Chondrocyte (in vitro differentiated cells): Measurements from ENCODE around the gene SEM1. TPM values are rescaled to one million over a fixed set of nuclear protein-coding genes. Genes with fewer than 3 reads are reported as not detected.

Experiments used
- DNase-seq: peaks from one replicate; pipeline ENCODE4 v3.0.0; 2021; ENCODE audit warnings: mixed read lengths, low spot score
- H3K27ac Mint-ChIP-seq: one replicate; pipeline ENCODE4 v1.8.0; 2021; ENCODE audit warnings: mild to moderate bottlenecking, moderate library complexity, mixed read lengths; ENCODE audit not compliant: unreplicated experiment
- H3K27me3 Mint-ChIP-seq: 2 replicates; pipeline ENCODE4 v1.8.0; 2021; ENCODE audit warnings: low read depth, mixed read lengths
- H3K36me3 Mint-ChIP-seq: 2 replicates; pipeline ENCODE4 v1.8.0; 2021; ENCODE audit warnings: low read depth, mixed read lengths
- H3K4me1 Mint-ChIP-seq: 2 replicates; pipeline ENCODE4 v1.8.0; 2021; ENCODE audit warnings: low read depth, mild to moderate bottlenecking, mixed read lengths
- H3K4me3 Mint-ChIP-seq: one replicate; pipeline ENCODE4 v1.8.0; 2021; ENCODE audit warnings: mild to moderate bottlenecking, moderate library complexity, mixed read lengths; ENCODE audit not compliant: unreplicated experiment
- H3K9me3 Mint-ChIP-seq: 2 replicates; pipeline ENCODE4 v1.8.0; 2021; ENCODE audit warnings: low read depth, mixed read lengths
- CTCF ChIP-seq: fragments of 200-600 bp; sonication (generic); IDR thresholded peaks from 2 replicates; pipeline ENCODE4 v1.5.0; 2021; ENCODE audit warnings: antibody characterized with exemption, mild to moderate bottlenecking, moderate library complexity
- total RNA-seq: library from RNA; stranded (reverse); gene quantifications from 3 replicates; pipeline ENCODE4 v1.2.1, GENCODE V29; 2021

SEM1 gene
- total RNA-seq, 1 donor from 2014 or later: 33.3 TPM

- Mint-ChIP-seq H3K4me1 (no peaks in the 10 kb centered on the region), H3K9me3 (peaks cover 7% of the 10 kb centered on the region), H3K27ac (no peak overlapping the region), H3K4me3 (no peak overlapping the region), H3K27me3 (no peaks in the 10 kb centered on the region), H3K36me3 (peaks cover 3% of the 10 kb centered on the region)
- TF ChIP-seq CTCF: no peak
- no peak for DNase-seq
Measured at GRCh38 chr7:96655956-96656355, 53.7 kb downstream of the SEM1 start.

GRCh38 chr7:96654630-96655188 is 54.9 kb downstream of the SEM1 start:
- Mint-ChIP-seq H3K4me1 (peaks cover 11% of the 10 kb centered on the region), H3K27ac (no peak overlapping the region), H3K27me3 (no peaks in the 10 kb centered on the region), H3K36me3 (peaks cover 3% of the 10 kb centered on the region), H3K9me3 (peaks cover 7% of the 10 kb centered on the region), H3K4me3 (no peak overlapping the region)
- DNase-seq: no peak
- no peak for TF ChIP-seq CTCF

GRCh38 chr7:96649981-96650380 is 59.7 kb downstream of the SEM1 start:
- peak overlapping the region; percentile 62 for H3K27ac Mint-ChIP-seq
- no peak for DNase-seq

GRCh38 chr7:96648784-96649183 is 60.9 kb downstream of the SEM1 start:
- no peak for DNase-seq
- TF ChIP-seq CTCF: no peak
- no peak overlapping the region for H3K4me3 Mint-ChIP-seq
- no peak overlapping the region for H3K27ac Mint-ChIP-seq
- H3K9me3 Mint-ChIP-seq: peaks cover 7% of the 10 kb centered on the region
- H3K36me3 Mint-ChIP-seq: no peaks in the 10 kb centered on the region
- H3K27me3 Mint-ChIP-seq: no peaks in the 10 kb centered on the region
- peaks cover 14% of the 10 kb centered on the region for H3K4me1 Mint-ChIP-seq

More at GRCh38 chr7:96649981-96650380, 59.7 kb downstream of the SEM1 start:
- Mint-ChIP-seq H3K36me3 (no peaks in the 10 kb centered on the region), H3K9me3 (peaks cover 7% of the 10 kb centered on the region), H3K4me3 (no peak overlapping the region), H3K4me1 (peaks cover 14% of the 10 kb centered on the region), H3K27me3 (no peaks in the 10 kb centered on the region)
- TF ChIP-seq CTCF: no peak

GRCh38 chr7:96647733-96648132 is 61.9 kb downstream of the SEM1 start:
- H3K27me3 Mint-ChIP-seq: no peaks in the 10 kb centered on the region

More at GRCh38 chr7:96647733-96648132, 61.9 kb downstream of the SEM1 start:
- no peak overlapping the region for H3K27ac Mint-ChIP-seq
- peaks cover 3% of the 10 kb centered on the region for H3K9me3 Mint-ChIP-seq
- H3K4me3 Mint-ChIP-seq: no peak overlapping the region
- TF ChIP-seq CTCF: no peak
- no peaks in the 10 kb centered on the region for H3K36me3 Mint-ChIP-seq
- H3K4me1 Mint-ChIP-seq: peaks cover 14% of the 10 kb centered on the region
- no peak for DNase-seq
